ENCODE measurements around the gene GPATCH1. TPM values are rescaled to one million over a fixed set of nuclear protein-coding genes. Genes with fewer than 3 reads are reported as not detected.

GPATCH1 gene
- total RNA-seq, 1 experiment from 2014 or later = 5.0 TPM

Small RNA genes within 50 kb of the gene (small RNA-seq; reads per million reads assigned to genes)
- gene AC008521.1 = 0 reads per million in 2 experiments
- gene AC008521.2 = 0 reads per million in 2 experiments

Other genes with a start within 250 kb of the GPATCH1 start
- gene SLC7A9, start 211.4 kb upstream of the GPATCH1 start, total RNA-seq (2014; rRNA removed; shearing (Covaris generic)) = not detected in 2 replicates
- gene CEP89, start 109.2 kb upstream of the GPATCH1 start, total RNA-seq (2014; rRNA removed; shearing (Covaris generic)) = 12.7 and 16.1 TPM in 2 replicates
- gene FAAP24, start 108.9 kb upstream of the GPATCH1 start, total RNA-seq (2014; rRNA removed; shearing (Covaris generic)) = 4.0 and 4.6 TPM in 2 replicates
- gene RHPN2, start 16.3 kb upstream of the GPATCH1 start, total RNA-seq (2014; rRNA removed; shearing (Covaris generic)) = 6.0 and 8.0 TPM in 2 replicates
- gene WDR88, start 50.9 kb downstream of the GPATCH1 start, total RNA-seq (2014; rRNA removed; shearing (Covaris generic)) = 0.20 TPM in 1 of 2 replicates, not detected in the other
- 9.9 and 10.4 TPM in 2 replicates for gene LRP3, start 113.1 kb downstream of the GPATCH1 start, total RNA-seq (2014; rRNA removed; shearing (Covaris generic))
- gene SLC7A10, start 144.7 kb downstream of the GPATCH1 start, total RNA-seq (2014; rRNA removed; shearing (Covaris generic)) = not detected in 2 replicates
- 6.3 and 6.5 TPM in 2 replicates for gene CEBPA, start 221.4 kb downstream of the GPATCH1 start, total RNA-seq (2014; rRNA removed; shearing (Covaris generic))

Measured in NCI-H460 (cell line).